ENCODE results near the gene MVD.

The MVD gene

DNA sequence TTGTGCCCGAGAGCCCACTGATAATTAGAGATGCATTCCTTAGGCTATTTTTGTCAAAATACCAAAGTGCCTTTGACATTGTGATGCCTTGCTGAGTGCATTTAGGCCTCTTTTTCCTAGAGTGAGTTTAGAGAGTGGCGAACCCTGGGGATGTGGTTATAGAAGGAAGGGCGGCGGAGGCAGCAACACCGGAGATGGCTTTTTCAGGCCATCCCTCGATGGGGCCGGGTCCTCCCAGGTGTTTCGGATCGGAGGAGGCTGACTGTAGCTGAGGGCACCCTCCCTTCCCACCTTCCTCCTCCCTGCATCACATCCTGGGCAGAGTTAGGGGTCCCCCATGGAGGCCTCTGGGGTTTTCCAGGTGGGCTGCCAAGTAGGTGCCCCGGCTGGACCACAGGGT lies 30.0 kb upstream of the MVD start:
- DNase-seq (ENCODE audit: low read depth), result no peak
- TF ChIP-seq, protein P1, sequence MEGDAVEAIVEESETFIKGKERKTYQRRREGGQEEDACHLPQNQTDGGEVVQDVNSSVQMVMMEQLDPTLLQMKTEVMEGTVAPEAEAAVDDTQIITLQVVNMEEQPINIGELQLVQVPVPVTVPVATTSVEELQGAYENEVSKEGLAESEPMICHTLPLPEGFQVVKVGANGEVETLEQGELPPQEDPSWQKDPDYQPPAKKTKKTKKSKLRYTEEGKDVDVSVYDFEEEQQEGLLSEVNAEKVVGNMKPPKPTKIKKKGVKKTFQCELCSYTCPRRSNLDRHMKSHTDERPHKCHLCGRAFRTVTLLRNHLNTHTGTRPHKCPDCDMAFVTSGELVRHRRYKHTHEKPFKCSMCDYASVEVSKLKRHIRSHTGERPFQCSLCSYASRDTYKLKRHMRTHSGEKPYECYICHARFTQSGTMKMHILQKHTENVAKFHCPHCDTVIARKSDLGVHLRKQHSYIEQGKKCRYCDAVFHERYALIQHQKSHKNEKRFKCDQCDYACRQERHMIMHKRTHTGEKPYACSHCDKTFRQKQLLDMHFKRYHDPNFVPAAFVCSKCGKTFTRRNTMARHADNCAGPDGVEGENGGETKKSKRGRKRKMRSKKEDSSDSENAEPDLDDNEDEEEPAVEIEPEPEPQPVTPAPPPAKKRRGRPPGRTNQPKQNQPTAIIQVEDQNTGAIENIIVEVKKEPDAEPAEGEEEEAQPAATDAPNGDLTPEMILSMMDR (conservative IDR thresholded peaks at IDR 0.05; ENCODE audit: control insufficient read depth, insufficient read depth, low read depth, low read length), result no peak
- no peak overlapping the region for H3K4me3 ChIP-seq (ENCODE audit: control insufficient read depth, low read depth, low read length)

DNA sequence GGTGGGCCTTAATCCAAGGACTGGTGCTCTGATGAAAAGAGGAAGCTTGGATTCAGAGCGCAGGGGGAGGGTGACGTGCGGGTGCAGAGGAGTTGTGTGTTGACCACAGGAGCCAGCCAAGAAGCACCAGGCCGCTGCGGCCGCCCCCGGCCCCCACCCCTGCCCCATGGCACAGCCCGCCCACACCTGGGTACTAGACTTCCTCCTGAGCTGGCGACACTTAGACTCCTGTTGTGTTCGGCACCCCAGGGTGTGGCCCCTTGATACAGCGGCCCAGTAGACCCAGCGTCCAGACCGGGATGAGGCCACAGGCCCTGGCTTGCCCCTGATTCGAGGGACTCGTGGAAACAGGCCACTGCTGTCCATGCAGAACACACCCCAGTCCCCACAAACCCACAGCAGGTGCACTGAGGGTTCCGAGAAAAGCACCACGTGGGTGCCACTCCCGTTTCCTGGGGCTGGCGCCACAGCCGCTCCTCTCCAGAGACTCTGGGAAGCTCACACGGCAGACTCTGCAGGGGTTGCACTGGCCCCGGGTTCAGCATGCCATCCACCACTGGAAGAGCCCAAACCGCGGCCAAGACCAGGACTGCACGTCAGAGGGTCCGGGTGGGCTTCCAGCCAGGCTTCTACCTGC lies 29.2 kb upstream of the MVD start:
- TF ChIP-seq, protein P1 (conservative IDR thresholded peaks at IDR 0.05; ENCODE audit: control insufficient read depth, insufficient read depth, low read depth, low read length), result no peak
- no peak for DNase-seq (ENCODE audit: low read depth)
- H3K4me3 ChIP-seq (ENCODE audit: control insufficient read depth, low read depth, low read length), result no peak overlapping the region

DNA sequence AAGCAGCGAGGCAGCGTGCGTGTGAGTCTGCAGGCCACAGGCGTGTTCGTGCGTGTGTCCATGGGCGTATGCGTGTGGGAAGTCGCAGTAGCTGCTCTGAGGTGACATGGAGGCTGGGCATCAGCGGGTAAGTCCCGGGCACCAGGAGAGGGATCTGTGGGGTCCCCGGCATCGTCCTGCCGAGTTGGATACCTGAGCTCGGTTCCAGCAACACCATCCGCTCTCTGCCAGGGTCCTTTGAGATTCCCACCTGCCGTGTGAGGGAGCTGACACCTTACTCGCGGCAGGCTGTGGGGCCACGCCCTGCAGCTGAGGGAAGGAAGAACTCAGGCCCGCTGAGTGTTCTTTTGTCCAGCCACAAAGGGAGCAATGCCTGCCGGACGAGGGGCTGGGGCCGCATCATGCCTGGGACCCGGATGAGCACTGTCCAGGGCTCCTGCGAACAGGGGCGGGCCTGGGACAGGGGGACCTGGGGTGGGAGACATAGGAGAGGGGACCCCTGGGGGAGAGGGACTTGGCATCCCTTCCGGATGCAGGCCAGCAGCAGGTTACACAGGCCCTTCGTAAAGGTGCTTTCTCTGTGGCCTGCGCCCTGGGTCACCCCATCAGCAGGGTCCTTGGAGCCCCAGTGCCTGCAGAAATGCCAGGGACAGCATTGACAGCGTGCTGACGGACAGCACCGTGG lies 28.4 kb upstream of the MVD start:
- no peak for DNase-seq (ENCODE audit: low read depth)
- no peak overlapping the region for H3K4me3 ChIP-seq (ENCODE audit: control insufficient read depth, low read depth, low read length)
- TF ChIP-seq, protein P1 (conservative IDR thresholded peaks at IDR 0.05; ENCODE audit: control insufficient read depth, insufficient read depth, low read depth, low read length), result no peak

DNA sequence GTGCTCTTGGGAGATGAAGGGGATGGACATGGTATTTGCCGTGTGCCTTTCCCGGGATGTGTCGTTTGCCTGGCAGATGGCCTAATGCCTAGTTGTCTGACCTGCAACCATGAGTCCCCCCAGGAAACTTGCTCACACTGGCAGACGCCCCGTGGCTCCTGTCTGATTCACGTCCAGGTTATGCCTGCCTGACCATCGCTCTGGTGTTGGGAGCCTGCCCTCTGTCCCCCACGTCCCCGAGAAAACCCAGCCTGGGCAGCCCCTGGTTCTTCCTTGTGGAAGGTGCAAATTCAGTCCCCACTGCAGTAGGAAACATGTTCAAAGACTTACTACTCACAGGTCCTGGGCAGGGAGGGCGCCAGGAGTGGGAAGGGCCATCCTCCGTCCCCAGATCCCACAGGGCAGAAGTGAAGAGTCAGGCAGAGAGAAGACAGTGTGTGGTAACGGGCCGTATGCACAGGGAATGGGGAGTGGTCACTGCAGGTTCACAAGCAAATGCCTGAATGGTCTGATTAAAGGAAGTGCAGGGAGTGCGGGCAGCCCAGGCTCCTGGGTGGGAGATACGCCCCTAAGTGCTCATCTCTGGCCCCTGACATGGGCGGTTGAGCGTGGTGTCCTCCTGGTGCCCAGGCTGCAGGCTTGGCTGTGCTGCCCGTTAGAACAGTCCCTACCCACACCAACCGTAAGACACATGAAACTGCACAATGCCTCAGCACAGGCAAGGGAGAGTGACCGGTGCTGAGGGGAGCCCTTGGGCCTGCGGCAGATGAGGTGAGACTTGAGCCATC lies 27.6 kb upstream of the MVD start:
- no peak overlapping the region for H3K4me3 ChIP-seq (ENCODE audit: control insufficient read depth, low read depth, low read length)
- DNase-seq (ENCODE audit: low read depth), result no peak
- TF ChIP-seq, protein P1 (conservative IDR thresholded peaks at IDR 0.05; ENCODE audit: control insufficient read depth, insufficient read depth, low read depth, low read length), result no peak

DNA sequence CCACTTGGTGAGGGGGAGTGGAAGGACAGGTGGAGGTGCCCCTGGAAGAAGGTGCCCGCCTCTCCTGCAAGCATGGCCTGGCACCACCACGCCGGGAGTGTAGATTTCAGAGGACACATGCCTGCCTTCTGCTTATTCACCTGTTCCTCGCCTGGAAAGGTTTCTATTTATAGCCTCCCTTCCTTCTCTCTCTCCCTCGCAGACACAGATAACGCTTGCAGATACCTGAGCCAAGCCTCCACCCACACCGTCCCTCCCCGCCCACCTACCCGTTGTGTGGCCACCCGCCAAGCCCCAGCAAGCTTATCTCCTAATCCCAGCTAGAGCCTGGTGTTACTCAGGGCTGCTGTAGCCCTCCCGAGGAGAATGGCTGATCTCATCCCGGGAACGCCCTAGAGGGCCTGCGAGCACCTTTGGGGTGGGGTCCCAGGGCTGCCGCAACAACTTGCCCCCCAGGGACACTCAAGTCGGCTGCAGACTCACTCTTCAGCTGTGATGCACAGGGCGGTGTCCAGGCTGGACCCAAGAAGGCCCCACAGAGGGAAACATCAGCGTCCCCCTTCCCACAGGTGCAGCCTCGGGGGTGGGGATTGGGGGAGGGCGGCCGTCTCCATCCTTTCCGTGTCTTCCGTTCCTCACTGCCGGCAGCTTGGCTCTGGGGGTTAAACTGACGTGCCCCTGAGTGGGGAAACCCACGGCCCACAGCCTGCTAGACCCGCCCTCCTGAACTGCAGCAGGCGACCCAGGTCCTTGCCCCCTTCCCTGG lies 25.3 kb upstream of the MVD start:
- no peak for DNase-seq (ENCODE audit: low read depth)
- TF ChIP-seq, protein P1 (conservative IDR thresholded peaks at IDR 0.05; ENCODE audit: control insufficient read depth, insufficient read depth, low read depth, low read length), result no peak
- no peak overlapping the region for H3K4me3 ChIP-seq (ENCODE audit: control insufficient read depth, low read depth, low read length)

DNA sequence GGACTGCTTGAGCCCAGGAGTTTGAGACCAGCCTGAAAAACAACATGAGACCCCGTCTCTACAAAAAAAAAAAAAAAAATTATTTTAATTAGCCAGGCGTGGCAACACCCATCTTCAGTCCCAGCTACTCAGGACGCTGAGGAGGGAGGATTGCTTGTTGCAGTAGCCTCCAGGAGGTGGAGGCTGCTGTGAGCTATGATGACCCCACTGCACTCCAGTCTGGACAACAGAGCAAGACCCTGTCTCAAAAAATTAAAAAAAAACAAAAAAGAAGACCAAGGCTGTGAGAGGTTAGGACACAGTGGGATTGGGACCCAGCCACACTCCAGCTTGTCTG lies 24.8 kb upstream of the MVD start:
- TF ChIP-seq, protein P1 (conservative IDR thresholded peaks at IDR 0.05; ENCODE audit: control insufficient read depth, insufficient read depth, low read depth, low read length), result no peak
- H3K4me3 ChIP-seq (ENCODE audit: control insufficient read depth, low read depth, low read length), result no peak overlapping the region
- DNase-seq (ENCODE audit: low read depth), result no peak

Measured in fibroblast of mammary gland (primary cell).